ENCODE results near the gene ADGRL3. TPM values are rescaled to one million over a fixed set of nuclear protein-coding genes. Genes with fewer than 3 reads are reported as not detected.

The ADGRL3 gene
- total and polyA plus RNA-seq, 7 donors, result under 0.01 to 11.9 (median 5.4) TPM

- Histone ChIP-seq H3K4me3 (no peak overlapping the region), H3K9me3 (no peaks in the 10 kb centered on the region), H3K27ac (no peak overlapping the region), H3K36me3 (no peaks in the 10 kb centered on the region), H3K27me3 (no peaks in the 10 kb centered on the region), H3K4me1 (no peaks in the 10 kb centered on the region)
- intact Hi-C loops (cut with DNase I), result no loop called here
- no peak for TF ChIP-seq CTCF (IDR thresholded peaks at IDR 0.05)
- DNase-seq, result no peak
- 83 to 86% methylated on average over 3 of the region's 3 CpGs for WGBS, 2 donors
Measured at GRCh38 chr4:62075521-62075920, 875.4 kb downstream of the ADGRL3 start.

GRCh38 chr4:62077406-62077805, 877.3 kb downstream of the ADGRL3 start:
- no peak for TF ChIP-seq EP300 (IDR thresholded peaks at IDR 0.05)
- TF ChIP-seq POLR2AphosphoS5 (IDR thresholded peaks at IDR 0.05), result no peak
- TF ChIP-seq CTCF (IDR thresholded peaks at IDR 0.05), result no peak
- TF ChIP-seq POLR2A (IDR thresholded peaks at IDR 0.05), result no peak
- no peak for DNase-seq
- Histone ChIP-seq H3K27ac (no peak overlapping the region), H3K4me1 (no peaks in the 10 kb centered on the region), H3K27me3 (no peaks in the 10 kb centered on the region), H3K4me3 (no peak overlapping the region), H3K9me3 (no peaks in the 10 kb centered on the region), H3K36me3 (no peaks in the 10 kb centered on the region)
- intact Hi-C loops (cut with DNase I), result no loop called here
- WGBS, 2 donors, result 86 to 94% methylated on average over 1 of the region's 1 CpG

- H3K4me3 ChIP-seq, result no peak overlapping the region
- no peaks in the 10 kb centered on the region for H3K4me1 ChIP-seq
- no peaks in the 10 kb centered on the region for H3K9me3 ChIP-seq
- DNase-seq, result no peak
- TF ChIP-seq POLR2A (IDR thresholded peaks at IDR 0.05), result no peak
- TF ChIP-seq CTCF (IDR thresholded peaks at IDR 0.05), result no peak
- TF ChIP-seq POLR2AphosphoS5 (IDR thresholded peaks at IDR 0.05), result no peak
- no peak for TF ChIP-seq EP300 (IDR thresholded peaks at IDR 0.05)
- no peak overlapping the region for H3K27ac ChIP-seq
- 31 to 59% methylated on average over 1 of the region's 1 CpG for whole genome bisulfite sequencing, 2 donors
- H3K36me3 ChIP-seq, result no peaks in the 10 kb centered on the region
- H3K27me3 ChIP-seq, result no peaks in the 10 kb centered on the region
- intact Hi-C loops (cut with DNase I), result no loop called here
Measured at GRCh38 chr4:62080431-62080830, 880.3 kb downstream of the ADGRL3 start.

DNA sequence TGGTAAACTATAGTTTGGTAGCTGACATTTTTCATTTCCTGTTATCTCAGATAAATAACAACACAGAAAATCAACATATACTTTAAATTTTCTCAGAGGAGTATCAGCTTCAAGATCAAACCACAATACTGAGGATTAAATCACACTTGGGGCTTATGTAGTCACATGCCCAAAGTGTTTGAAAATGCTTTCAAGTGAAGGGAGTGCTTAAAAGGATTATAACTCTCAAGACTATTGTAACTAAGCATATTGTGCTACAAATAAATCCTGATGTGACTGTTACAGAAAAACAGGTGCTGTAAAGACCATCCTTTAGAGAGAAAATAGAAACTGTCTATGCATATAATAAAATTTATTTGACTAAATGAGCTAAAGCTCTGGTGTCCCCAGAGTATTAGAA, 887.6 kb downstream of the ADGRL3 start:
- no peaks in the 10 kb centered on the region for H3K4me1 ChIP-seq
- DNase-seq, result no peak
- H3K36me3 ChIP-seq, result no peaks in the 10 kb centered on the region
- H3K4me3 ChIP-seq, result no peak overlapping the region
- intact Hi-C loops (cut with DNase I), result no loop called here
- TF ChIP-seq POLR2AphosphoS5 (IDR thresholded peaks at IDR 0.05) (no peak), POLR2A (IDR thresholded peaks at IDR 0.05) (no peak), CTCF (IDR thresholded peaks at IDR 0.05) (no peak), EP300 (IDR thresholded peaks at IDR 0.05) (no peak)
- H3K9me3 ChIP-seq, result peaks cover 0 to 1% (median 0%) of the 10 kb centered on the region in 4 donors
- no peaks in the 10 kb centered on the region for H3K27me3 ChIP-seq
- H3K27ac ChIP-seq, result no peak overlapping the region

DNA sequence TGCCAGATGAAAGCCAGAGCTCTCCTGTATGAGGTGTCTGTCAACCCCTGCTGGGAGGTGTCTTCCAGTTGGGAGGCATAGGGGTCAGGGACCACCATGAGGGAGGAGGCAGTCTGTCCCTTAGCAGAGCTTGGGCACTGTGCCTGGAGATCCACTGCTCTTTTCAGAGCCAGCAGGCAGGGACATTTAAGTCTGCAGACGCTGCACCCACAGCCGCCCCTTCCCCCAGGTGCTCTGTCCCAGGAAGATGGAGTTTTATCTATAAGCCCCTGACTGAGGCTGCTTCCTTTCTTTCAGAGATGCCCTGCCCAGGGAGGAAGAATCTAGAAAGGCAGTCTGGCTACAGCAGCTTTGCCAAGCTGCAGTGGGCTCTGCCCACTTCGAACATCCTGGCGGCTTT, 893.6 kb downstream of the ADGRL3 start:
- WGBS, 2 donors, result 87 to 91% methylated on average over 4 of the region's 4 CpGs
- intact Hi-C loops (cut with DNase I), result no loop called here
- no peak for DNase-seq

More for the DNA sequence above, 893.6 kb downstream of the ADGRL3 start:
- no peak overlapping the region for H3K27ac ChIP-seq
- no peak overlapping the region for H3K4me3 ChIP-seq
- no peaks in the 10 kb centered on the region for H3K27me3 ChIP-seq
- no peak for TF ChIP-seq POLR2A (IDR thresholded peaks at IDR 0.05)
- TF ChIP-seq CTCF (IDR thresholded peaks at IDR 0.05), result no peak
- no peak for TF ChIP-seq EP300 (IDR thresholded peaks at IDR 0.05)
- no peak for TF ChIP-seq POLR2AphosphoS5 (IDR thresholded peaks at IDR 0.05)
- H3K4me1 ChIP-seq, result no peaks in the 10 kb centered on the region
- H3K36me3 ChIP-seq, result no peaks in the 10 kb centered on the region
- peaks cover 0 to 3% (median under 1%) of the 10 kb centered on the region in 4 donors for H3K9me3 ChIP-seq
